ENCODE measurements around the gene HOXB4. TPM values are rescaled to one million over a fixed set of nuclear protein-coding genes. Genes with fewer than 3 reads are reported as not detected.

Gene HOXB4
- total RNA-seq, 1 experiment from 2014 or later: 0.04 TPM

DNA sequence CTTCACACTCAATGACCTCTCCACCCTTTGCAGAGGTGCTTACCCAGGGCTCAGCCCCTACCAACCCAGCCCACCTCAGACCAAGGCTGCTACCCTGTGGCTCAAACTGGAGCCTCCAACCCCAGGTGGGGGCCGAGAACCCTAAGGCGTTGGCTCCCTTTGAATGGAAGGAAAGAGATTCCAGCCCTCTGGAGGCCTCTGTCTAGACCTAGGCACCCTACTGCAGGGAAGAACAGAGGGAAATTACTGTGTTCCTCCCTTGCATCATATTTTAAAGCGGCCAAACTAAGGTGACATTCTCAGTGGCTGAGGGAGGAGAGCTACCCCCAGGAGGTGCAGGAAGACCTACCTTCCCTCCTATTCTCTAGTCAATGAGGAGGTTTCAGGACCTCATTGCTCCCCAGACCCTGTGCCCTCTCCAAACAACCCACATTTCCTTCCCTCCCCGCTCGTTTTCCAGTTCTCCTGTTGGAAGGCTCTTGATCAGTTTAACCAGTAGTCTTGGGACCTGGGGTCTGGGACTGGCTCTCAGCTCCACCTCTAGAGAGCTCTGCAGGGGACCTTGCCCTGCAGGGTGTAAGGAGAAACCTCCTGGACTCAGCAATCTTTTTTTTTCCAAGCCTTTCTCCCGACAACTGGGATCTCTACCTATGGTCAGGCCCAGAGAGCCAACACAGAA, 42.5 kb upstream of the HOXB4 start (continued):
- TF ChIP-seq USF2 (CRISPR knock-in tag; IDR thresholded peaks at IDR 0.05) (no peak), ELF4 (CRISPR knock-in tag; IDR thresholded peaks at IDR 0.05; ENCODE audit: low read depth) (no peak), ESRRA (CRISPR knock-in tag; IDR thresholded peaks at IDR 0.05; ENCODE audit: borderline replicate concordance) (no peak), MXD4 (CRISPR knock-in tag; IDR thresholded peaks at IDR 0.05; ENCODE audit: borderline replicate concordance) (no peak), TEAD1 (CRISPR knock-in tag; IDR thresholded peaks at IDR 0.05) (no peak), SP1 (CRISPR knock-in tag; conservative IDR thresholded peaks at IDR 0.05) (no peak), CREM (CRISPR knock-in tag; IDR thresholded peaks at IDR 0.05) (no peak), ZNF317 (CRISPR knock-in tag; IDR thresholded peaks at IDR 0.05; ENCODE audit: borderline replicate concordance, low read depth) (no peak)
- TF ChIP-seq, protein P1, sequence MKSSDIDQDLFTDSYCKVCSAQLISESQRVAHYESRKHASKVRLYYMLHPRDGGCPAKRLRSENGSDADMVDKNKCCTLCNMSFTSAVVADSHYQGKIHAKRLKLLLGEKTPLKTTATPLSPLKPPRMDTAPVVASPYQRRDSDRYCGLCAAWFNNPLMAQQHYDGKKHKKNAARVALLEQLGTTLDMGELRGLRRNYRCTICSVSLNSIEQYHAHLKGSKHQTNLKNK (CRISPR knock-in tag; IDR thresholded peaks at IDR 0.05): no peak

GRCh38 chr17:48619826-48620449, 41.8 kb upstream of the HOXB4 start:
- Mint-ChIP-seq H3K27ac (no peak overlapping the region), H3K27me3 (ENCODE audit: low read depth) (peaks cover 100% of the 10 kb centered on the region; the same call in 1 of the 2 replicates), H3K36me3 (no peaks in the 10 kb centered on the region), H3K9me3 (no peaks in the 10 kb centered on the region), H3K4me1 (peaks cover 18% of the 10 kb centered on the region), H3K4me3 (peak overlapping the region; percentile 25)
- DNase-seq (ENCODE audit: low spot score) (no peak), ATAC-seq (peak; percentile 9)
- ChIA-PET POLR2A (interaction anchor here (0.6 kb wide), 1 partner anchor 55 kb away, joined by 4 read pairs; no protein-coding TSS in a partner anchor), CTCF (interaction anchor here (0.5 to 4.1 kb wide), 4 partner anchors 17 to 132 kb away, joined by 3 to 27 read pairs (median 6); partner anchors contain the start of gene HOXB5)
- TF ChIP-seq FOXP1 (CRISPR knock-in tag; IDR thresholded peaks at IDR 0.05; ENCODE audit: borderline replicate concordance) (no peak), TCF7 (CRISPR knock-in tag; IDR thresholded peaks at IDR 0.05; ENCODE audit: low read depth) (no peak), OVOL2 (CRISPR knock-in tag; IDR thresholded peaks at IDR 0.05; ENCODE audit: borderline replicate concordance) (no peak), ZNF317 (CRISPR knock-in tag; IDR thresholded peaks at IDR 0.05; ENCODE audit: borderline replicate concordance, low read depth) (no peak), ZNF396 (CRISPR knock-in tag; IDR thresholded peaks at IDR 0.05; ENCODE audit: borderline replicate concordance) (no peak), NFYB (CRISPR knock-in tag; conservative IDR thresholded peaks at IDR 0.05; ENCODE audit: low read depth) (no peak), ZNF263 (CRISPR knock-in tag; IDR thresholded peaks at IDR 0.05; ENCODE audit: low read depth) (no peak), JUN (CRISPR knock-in tag; IDR thresholded peaks at IDR 0.05) (no peak), CBFB (CRISPR knock-in tag; IDR thresholded peaks at IDR 0.05; ENCODE audit: low read depth) (no peak), ZNF121 (CRISPR knock-in tag; IDR thresholded peaks at IDR 0.05) (no peak), STAT6 (CRISPR knock-in tag; conservative IDR thresholded peaks at IDR 0.05; ENCODE audit: low read depth) (no peak), ZNF232 (CRISPR knock-in tag; IDR thresholded peaks at IDR 0.05) (no peak), IRF2 (CRISPR knock-in tag; IDR thresholded peaks at IDR 0.05; ENCODE audit: borderline replicate concordance, low read depth) (no peak), PRRX2 (CRISPR knock-in tag; IDR thresholded peaks at IDR 0.05) (no peak), SOX15 (CRISPR knock-in tag; IDR thresholded peaks at IDR 0.05) (no peak)
- TF ChIP-seq, protein P2, sequence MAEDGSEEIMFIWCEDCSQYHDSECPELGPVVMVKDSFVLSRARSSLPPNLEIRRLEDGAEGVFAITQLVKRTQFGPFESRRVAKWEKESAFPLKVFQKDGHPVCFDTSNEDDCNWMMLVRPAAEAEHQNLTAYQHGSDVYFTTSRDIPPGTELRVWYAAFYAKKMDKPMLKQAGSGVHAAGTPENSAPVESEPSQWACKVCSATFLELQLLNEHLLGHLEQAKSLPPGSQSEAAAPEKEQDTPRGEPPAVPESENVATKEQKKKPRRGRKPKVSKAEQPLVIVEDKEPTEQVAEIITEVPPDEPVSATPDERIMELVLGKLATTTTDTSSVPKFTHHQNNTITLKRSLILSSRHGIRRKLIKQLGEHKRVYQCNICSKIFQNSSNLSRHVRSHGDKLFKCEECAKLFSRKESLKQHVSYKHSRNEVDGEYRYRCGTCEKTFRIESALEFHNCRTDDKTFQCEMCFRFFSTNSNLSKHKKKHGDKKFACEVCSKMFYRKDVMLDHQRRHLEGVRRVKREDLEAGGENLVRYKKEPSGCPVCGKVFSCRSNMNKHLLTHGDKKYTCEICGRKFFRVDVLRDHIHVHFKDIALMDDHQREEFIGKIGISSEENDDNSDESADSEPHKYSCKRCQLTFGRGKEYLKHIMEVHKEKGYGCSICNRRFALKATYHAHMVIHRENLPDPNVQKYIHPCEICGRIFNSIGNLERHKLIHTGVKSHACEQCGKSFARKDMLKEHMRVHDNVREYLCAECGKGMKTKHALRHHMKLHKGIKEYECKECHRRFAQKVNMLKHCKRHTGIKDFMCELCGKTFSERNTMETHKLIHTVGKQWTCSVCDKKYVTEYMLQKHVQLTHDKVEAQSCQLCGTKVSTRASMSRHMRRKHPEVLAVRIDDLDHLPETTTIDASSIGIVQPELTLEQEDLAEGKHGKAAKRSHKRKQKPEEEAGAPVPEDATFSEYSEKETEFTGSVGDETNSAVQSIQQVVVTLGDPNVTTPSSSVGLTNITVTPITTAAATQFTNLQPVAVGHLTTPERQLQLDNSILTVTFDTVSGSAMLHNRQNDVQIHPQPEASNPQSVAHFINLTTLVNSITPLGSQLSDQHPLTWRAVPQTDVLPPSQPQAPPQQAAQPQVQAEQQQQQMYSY (CRISPR knock-in tag; IDR thresholded peaks at IDR 0.05): no peak
- TF ChIP-seq, protein P1 (CRISPR knock-in tag; IDR thresholded peaks at IDR 0.05): no peak
- TF ChIP-seq, protein P3, sequence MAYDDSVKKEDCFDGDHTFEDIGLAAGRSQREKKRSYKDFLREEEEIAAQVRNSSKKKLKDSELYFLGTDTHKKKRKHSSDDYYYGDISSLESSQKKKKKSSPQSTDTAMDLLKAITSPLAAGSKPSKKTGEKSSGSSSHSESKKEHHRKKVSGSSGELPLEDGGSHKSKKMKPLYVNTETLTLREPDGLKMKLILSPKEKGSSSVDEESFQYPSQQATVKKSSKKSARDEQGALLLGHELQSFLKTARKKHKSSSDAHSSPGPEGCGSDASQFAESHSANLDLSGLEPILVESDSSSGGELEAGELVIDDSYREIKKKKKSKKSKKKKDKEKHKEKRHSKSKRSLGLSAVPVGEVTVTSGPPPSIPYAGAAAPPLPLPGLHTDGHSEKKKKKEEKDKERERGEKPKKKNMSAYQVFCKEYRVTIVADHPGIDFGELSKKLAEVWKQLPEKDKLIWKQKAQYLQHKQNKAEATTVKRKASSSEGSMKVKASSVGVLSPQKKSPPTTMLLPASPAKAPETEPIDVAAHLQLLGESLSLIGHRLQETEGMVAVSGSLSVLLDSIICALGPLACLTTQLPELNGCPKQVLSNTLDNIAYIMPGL (CRISPR knock-in tag; IDR thresholded peaks at IDR 0.05): no peak
